Fibroblast of lung (primary cell): ENCODE data around the gene C22orf31.

Experiments used
- EZH2 ChIP-seq: IDR thresholded peaks from 2 replicates; pipeline ENCODE4 v1.5.1; 2012; ENCODE audit warnings: low read length, control low read depth, mild to moderate bottlenecking; ENCODE audit errors: missing control alignments
- TF ChIP-seq, protein P1 (sequence below), 2 donors: IDR thresholded peaks in 1 of 2; conservative IDR thresholded peaks in 1 of 2; 1 replicate in 1 of 2; 2 replicates in 1 of 2; pipeline ENCODE4 v1.5.1; 2011 to 2012; ENCODE audit warnings: low read length in 2 of 2, control low read depth in 1 of 2, inconsistent platforms in 1 of 2, low read depth in 1 of 2, mild to moderate bottlenecking in 1 of 2

DNA sequence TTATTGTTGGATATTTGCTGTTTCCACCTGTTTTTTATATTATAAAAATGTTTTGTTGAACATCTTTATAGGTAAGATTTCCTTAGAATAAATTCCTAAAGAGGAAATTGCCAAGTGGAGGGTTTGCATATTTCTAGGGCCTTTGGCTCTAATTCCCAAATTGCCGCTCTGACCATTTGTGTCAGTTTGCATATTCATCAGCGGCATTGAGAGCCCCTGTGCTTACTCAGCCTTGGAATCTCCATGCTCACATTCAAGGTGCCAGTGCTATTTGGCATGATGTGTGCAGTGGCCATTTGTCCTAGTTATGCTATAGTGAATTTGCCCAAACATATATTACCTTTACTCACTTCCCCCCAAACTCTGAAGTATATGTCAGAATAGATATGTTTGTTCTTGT is 36.7 kb upstream of the C22orf31 start:
- TF ChIP-seq, protein P1, sequence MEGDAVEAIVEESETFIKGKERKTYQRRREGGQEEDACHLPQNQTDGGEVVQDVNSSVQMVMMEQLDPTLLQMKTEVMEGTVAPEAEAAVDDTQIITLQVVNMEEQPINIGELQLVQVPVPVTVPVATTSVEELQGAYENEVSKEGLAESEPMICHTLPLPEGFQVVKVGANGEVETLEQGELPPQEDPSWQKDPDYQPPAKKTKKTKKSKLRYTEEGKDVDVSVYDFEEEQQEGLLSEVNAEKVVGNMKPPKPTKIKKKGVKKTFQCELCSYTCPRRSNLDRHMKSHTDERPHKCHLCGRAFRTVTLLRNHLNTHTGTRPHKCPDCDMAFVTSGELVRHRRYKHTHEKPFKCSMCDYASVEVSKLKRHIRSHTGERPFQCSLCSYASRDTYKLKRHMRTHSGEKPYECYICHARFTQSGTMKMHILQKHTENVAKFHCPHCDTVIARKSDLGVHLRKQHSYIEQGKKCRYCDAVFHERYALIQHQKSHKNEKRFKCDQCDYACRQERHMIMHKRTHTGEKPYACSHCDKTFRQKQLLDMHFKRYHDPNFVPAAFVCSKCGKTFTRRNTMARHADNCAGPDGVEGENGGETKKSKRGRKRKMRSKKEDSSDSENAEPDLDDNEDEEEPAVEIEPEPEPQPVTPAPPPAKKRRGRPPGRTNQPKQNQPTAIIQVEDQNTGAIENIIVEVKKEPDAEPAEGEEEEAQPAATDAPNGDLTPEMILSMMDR (conservative IDR thresholded peaks at IDR 0.05 in 1 of 2, IDR thresholded peaks at IDR 0.05 in 1 of 2; ENCODE audit: low read depth in 1 of 2, low read length in 2 of 2) = no peak
- no peak for TF ChIP-seq EZH2
